Mesodermal cell (in vitro differentiated cells): ENCODE data around the gene UBE2E1. TPM values are rescaled to one million over a fixed set of nuclear protein-coding genes. Genes with fewer than 3 reads are reported as not detected.

Experiments
- H3K27ac ChIP-seq: 2 replicates; pipeline ENCODE4 v1.7.0; 2013; ENCODE audit warnings: mild to moderate bottlenecking, low read depth, low read length, moderate library complexity; ENCODE audit not compliant: severe bottlenecking
- H3K36me3 ChIP-seq: 2 replicates; pipeline ENCODE4 v1.7.1; 2013; ENCODE audit warnings: mild to moderate bottlenecking, low read length, moderate library complexity; ENCODE audit not compliant: control insufficient read depth, insufficient read depth
- H3K4me1 ChIP-seq: one replicate; pipeline ENCODE4 v1.7.1; 2013; ENCODE audit warnings: mild to moderate bottlenecking, low read length; ENCODE audit not compliant: insufficient read depth, control insufficient read depth, poor library complexity, severe bottlenecking
- H3K4me3 ChIP-seq: 2 replicates; pipeline ENCODE4 v1.7.0; 2013; ENCODE audit warnings: low read length, control low read depth, mild to moderate bottlenecking; ENCODE audit not compliant: insufficient read depth, poor library complexity, severe bottlenecking; ENCODE audit errors: extremely low read depth
- H3K9me3 ChIP-seq: 2 replicates; pipeline ENCODE4 v1.7.1; 2013; ENCODE audit warnings: mild to moderate bottlenecking, low read length, moderate library complexity; ENCODE audit not compliant: control insufficient read depth
- WGBS, 2 experiments: methylation state at CpG; one replicate each; pipeline ENCODE4 v1.1.5; 2013; ENCODE audit warnings: missing lambda C conversion rate in 2 of 2; ENCODE audit not compliant: insufficient coverage in 2 of 2; 5-methylcytosine and 5-hydroxymethylcytosine counted together
- polyA plus RNA-seq, 2 experiments: library from polyadenylated mRNA; stranded (reverse); fragments of 50-300 nt; gene quantifications; one replicate each; pipeline ENCODE4 v1.2.3, GENCODE V29; 2013

Gene UBE2E1
- 162 TPM for polyA plus RNA-seq (2013, experiment 1 of 2)
- 155 TPM for polyA plus RNA-seq (2013, experiment 2 of 2)

- Histone ChIP-seq H3K36me3 (peaks cover 16% of the 10 kb centered on the region), H3K9me3 (no peaks in the 10 kb centered on the region), H3K27ac (peak within 1 kb of the TSS; percentile 49), H3K4me3 (peak within 1 kb of the TSS; percentile 87), H3K4me1 (peaks cover 20% of the 10 kb centered on the region)
- 0 to 1% methylated on average over 28 to 35 of the region's 82 CpGs for WGBS, 2 experiments
These were observed at the start of gene UBE2E1 for GRCh38 chr3:23805633-23806533. TSS of gene UBE2E1 (plus strand) at chr3:23805955. CDS start at chr3:23807270, 1,315 bp downstream.

GRCh38 chr3:23756206-23756840 lies 49.4 kb upstream of the UBE2E1 start:
- 81 to 86% methylated on average over 2 to 3 of the region's 3 CpGs for WGBS, 2 experiments
- Histone ChIP-seq H3K27ac (no peak overlapping the region), H3K4me1 (peaks cover 8% of the 10 kb centered on the region), H3K4me3 (no peak overlapping the region), H3K9me3 (no peaks in the 10 kb centered on the region), H3K36me3 (no peaks in the 10 kb centered on the region)

GRCh38 chr3:23758253-23758838 lies 47.4 kb upstream of the UBE2E1 start:
- no peaks in the 10 kb centered on the region for H3K36me3 ChIP-seq
- no peaks in the 10 kb centered on the region for H3K4me1 ChIP-seq
- WGBS, 2 experiments, result 44 to 52% methylated on average over 2 of the region's 5 CpGs
- no peak overlapping the region for H3K27ac ChIP-seq
- H3K4me3 ChIP-seq, result no peak overlapping the region
- no peaks in the 10 kb centered on the region for H3K9me3 ChIP-seq

- H3K27ac ChIP-seq, result no peak overlapping the region
- H3K4me3 ChIP-seq, result no peak overlapping the region
- WGBS, 2 experiments, result 83% methylated on average over 1 of the region's 3 CpGs; no CpG with 5 or more reads in 1 of the 2 experiments
- no peaks in the 10 kb centered on the region for H3K9me3 ChIP-seq
- no peaks in the 10 kb centered on the region for H3K4me1 ChIP-seq
- no peaks in the 10 kb centered on the region for H3K36me3 ChIP-seq
These were observed 45.4 kb upstream of the UBE2E1 start for GRCh38 chr3:23760325-23760724.

- Histone ChIP-seq H3K4me1 (no peaks in the 10 kb centered on the region), H3K27ac (no peak overlapping the region), H3K4me3 (no peak overlapping the region), H3K9me3 (no peaks in the 10 kb centered on the region), H3K36me3 (no peaks in the 10 kb centered on the region)
- 17 to 19% methylated on average over 2 of the region's 7 CpGs for WGBS, 2 experiments
These were observed 44.8 kb upstream of the UBE2E1 start for GRCh38 chr3:23760871-23761373.

- Histone ChIP-seq H3K9me3 (no peaks in the 10 kb centered on the region), H3K27ac (no peak overlapping the region), H3K4me1 (no peaks in the 10 kb centered on the region), H3K4me3 (no peak overlapping the region), H3K36me3 (no peaks in the 10 kb centered on the region)
- 60 to 75% methylated on average over 1 to 2 of the region's 2 CpGs for WGBS, 2 experiments
These were observed 44.3 kb upstream of the UBE2E1 start for GRCh38 chr3:23761440-23761896.

- WGBS, 2 experiments, result 97% methylated on average over 6 to 7 of the region's 7 CpGs
- Histone ChIP-seq H3K4me1 (no peaks in the 10 kb centered on the region), H3K36me3 (no peaks in the 10 kb centered on the region), H3K9me3 (no peaks in the 10 kb centered on the region), H3K4me3 (no peak overlapping the region), H3K27ac (no peak overlapping the region)
These were observed 43.5 kb upstream of the UBE2E1 start for GRCh38 chr3:23762214-23762613.

- H3K36me3 ChIP-seq, result no peaks in the 10 kb centered on the region
- peak overlapping the region; percentile 8 for H3K27ac ChIP-seq
- no peaks in the 10 kb centered on the region for H3K9me3 ChIP-seq
- H3K4me3 ChIP-seq, result no peak overlapping the region
- 81 to 83% methylated on average over 4 to 5 of the region's 12 CpGs for WGBS, 2 experiments
- no peaks in the 10 kb centered on the region for H3K4me1 ChIP-seq
These were observed 42.8 kb upstream of the UBE2E1 start for GRCh38 chr3:23762759-23763477.

GRCh38 chr3:23764407-23764806 lies 41.3 kb upstream of the UBE2E1 start:
- Histone ChIP-seq H3K4me3 (no peak overlapping the region), H3K9me3 (no peaks in the 10 kb centered on the region), H3K27ac (no peak overlapping the region), H3K4me1 (no peaks in the 10 kb centered on the region), H3K36me3 (no peaks in the 10 kb centered on the region)
- WGBS, 2 experiments, result 86% methylated on average over 1 of the region's 1 CpG; no CpG with 5 or more reads in 1 of the 2 experiments

GRCh38 chr3:23767546-23767945 lies 38.2 kb upstream of the UBE2E1 start:
- Histone ChIP-seq H3K9me3 (no peaks in the 10 kb centered on the region), H3K4me1 (no peaks in the 10 kb centered on the region), H3K36me3 (no peaks in the 10 kb centered on the region), H3K27ac (no peak overlapping the region), H3K4me3 (no peak overlapping the region)
- 89 to 90% methylated on average over 1 to 2 of the region's 2 CpGs for WGBS, 2 experiments
